IPS-18a (cell line): ENCODE results near the gene ANGPTL7.

Experiments
- H3K27ac ChIP-seq: one replicate; pipeline ENCODE4 v1.5.1; 2013; ENCODE audit warnings: low read length
- H3K27me3 ChIP-seq: one replicate; pipeline ENCODE4 v1.6.1; 2013; ENCODE audit warnings: mild to moderate bottlenecking, low read length; ENCODE audit not compliant: control insufficient read depth, insufficient read depth
- H3K36me3 ChIP-seq: one replicate; pipeline ENCODE4 v1.6.1; 2013; ENCODE audit warnings: low read depth, low read length; ENCODE audit not compliant: control insufficient read depth
- H3K4me1 ChIP-seq: one replicate; pipeline ENCODE4 v1.6.1; 2013; ENCODE audit warnings: low read depth, low read length; ENCODE audit not compliant: control insufficient read depth
- H3K4me3 ChIP-seq: one replicate; pipeline ENCODE4 v1.5.1; 2013; ENCODE audit warnings: low read length
- H3K9ac ChIP-seq: one replicate; pipeline ENCODE4 v1.6.1; 2013; ENCODE audit warnings: mild to moderate bottlenecking, low read length, moderate library complexity
- H3K9me3 ChIP-seq: one replicate; pipeline ENCODE4 v1.6.1; 2013; ENCODE audit warnings: low read depth, low read length; ENCODE audit not compliant: control insufficient read depth

The ANGPTL7 gene

DNA sequence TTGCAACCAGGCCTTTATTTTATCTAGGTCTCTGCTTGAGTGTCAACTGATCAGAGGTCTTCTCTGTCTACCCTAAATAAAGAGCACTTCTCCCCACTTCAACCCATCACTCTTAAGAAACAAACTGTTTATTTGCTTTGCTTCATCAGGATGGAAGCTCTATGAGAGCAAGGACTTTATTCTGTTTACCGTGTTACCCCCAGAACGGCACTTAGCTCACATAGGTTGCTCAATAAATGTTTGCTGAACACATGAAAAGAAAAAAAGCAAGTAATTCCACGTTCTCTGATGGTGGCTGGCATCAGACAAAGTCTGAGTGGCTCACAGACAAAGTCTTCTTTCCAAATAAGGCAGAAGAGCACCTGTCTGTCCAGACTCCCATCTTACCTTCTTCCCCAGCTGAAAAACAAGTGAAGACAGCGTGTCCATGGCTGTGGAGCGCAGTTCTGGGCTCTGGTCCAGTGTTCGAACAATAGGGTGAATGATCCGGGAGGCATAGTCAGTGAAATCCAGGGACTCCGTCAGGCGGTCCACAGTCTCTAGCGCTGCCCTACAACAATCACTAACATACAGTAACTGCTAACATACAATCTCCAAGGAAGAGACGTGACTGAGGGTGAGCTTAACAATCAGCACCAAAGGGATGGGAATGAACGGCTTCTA lies 22.9 kb downstream of the ANGPTL7 start:
- peaks cover 90% of the 10 kb centered on the region for H3K36me3 ChIP-seq
- no peaks in the 10 kb centered on the region for H3K4me1 ChIP-seq
- H3K27ac ChIP-seq: no peak overlapping the region
- no peak overlapping the region for H3K4me3 ChIP-seq
- no peak overlapping the region for H3K9ac ChIP-seq
- H3K9me3 ChIP-seq: no peaks in the 10 kb centered on the region
- H3K27me3 ChIP-seq: no peaks in the 10 kb centered on the region

DNA sequence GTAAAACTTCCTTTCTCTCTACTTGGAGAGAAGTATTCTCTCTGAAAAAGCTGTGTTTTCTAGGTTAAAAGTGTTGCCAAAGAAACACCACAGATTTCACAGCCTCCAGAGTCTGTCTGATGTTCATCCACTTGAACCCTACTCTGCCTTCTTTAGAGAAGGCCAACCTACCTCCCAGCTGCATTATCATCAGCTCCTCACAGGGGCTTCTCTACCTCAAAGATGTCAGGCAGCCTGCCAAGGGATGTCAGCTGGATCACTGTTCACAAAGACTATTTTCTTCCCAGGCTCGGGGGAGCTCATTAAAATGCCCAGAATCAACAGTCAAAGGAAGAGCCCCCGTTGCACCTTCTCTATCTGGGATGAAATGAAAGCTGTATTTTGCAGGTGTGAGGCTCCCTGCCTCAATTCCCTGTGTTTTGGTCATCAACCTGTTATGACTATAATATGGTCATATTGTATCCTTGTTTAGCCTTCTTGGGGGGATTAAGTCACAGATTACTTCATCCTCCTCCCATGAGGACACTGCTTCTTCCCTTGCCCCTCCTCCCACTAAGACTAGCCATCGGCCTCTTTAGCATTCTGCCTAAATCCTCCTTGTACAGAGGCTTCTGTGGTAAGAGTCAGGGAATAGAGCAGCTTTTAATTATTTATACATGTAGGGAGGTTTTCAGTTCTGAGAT lies 25.7 kb downstream of the ANGPTL7 start:
- Histone ChIP-seq H3K9me3 (no peaks in the 10 kb centered on the region), H3K4me1 (no peaks in the 10 kb centered on the region), H3K36me3 (peaks cover 88% of the 10 kb centered on the region), H3K9ac (no peak overlapping the region), H3K27ac (no peak overlapping the region), H3K4me3 (no peak overlapping the region), H3K27me3 (no peaks in the 10 kb centered on the region)

DNA sequence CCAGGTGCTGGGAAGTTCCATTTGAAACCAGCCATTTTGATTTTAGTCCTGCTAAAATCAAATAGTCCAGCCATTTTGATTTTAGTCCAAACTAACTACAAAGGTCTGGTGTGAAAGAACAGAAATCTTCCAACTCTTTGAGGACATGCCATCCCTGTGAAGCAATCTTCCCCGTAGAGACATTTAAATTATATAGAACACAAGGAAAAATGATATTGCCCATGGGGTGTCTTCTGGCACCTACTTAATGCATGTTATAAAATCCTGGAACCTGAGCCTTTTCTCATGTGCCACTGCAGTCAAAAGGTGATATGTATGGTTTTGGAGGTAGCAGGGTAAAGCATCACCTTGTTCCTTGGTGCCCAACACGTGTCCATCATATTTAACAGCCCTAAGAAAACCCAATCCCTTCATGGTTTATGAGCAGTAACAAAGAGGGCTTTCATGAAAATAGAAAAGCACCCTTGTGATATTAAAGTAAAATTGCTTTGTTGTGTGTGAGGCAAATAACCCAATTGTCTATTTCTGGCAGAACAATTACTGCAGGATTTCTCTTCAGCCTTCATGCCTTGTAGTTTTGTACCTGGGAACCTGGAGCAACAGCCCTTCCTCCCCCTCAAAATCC lies 26.3 kb downstream of the ANGPTL7 start:
- no peaks in the 10 kb centered on the region for H3K4me1 ChIP-seq
- H3K4me3 ChIP-seq: no peak overlapping the region
- no peak overlapping the region for H3K27ac ChIP-seq
- no peaks in the 10 kb centered on the region for H3K9me3 ChIP-seq
- no peaks in the 10 kb centered on the region for H3K27me3 ChIP-seq
- H3K36me3 ChIP-seq: peaks cover 84% of the 10 kb centered on the region
- no peak overlapping the region for H3K9ac ChIP-seq

- H3K9me3 ChIP-seq: no peaks in the 10 kb centered on the region
- no peak overlapping the region for H3K9ac ChIP-seq
- H3K27ac ChIP-seq: no peak overlapping the region
- no peak overlapping the region for H3K4me3 ChIP-seq
- H3K27me3 ChIP-seq: no peaks in the 10 kb centered on the region
- H3K4me1 ChIP-seq: no peaks in the 10 kb centered on the region
- peaks cover 78% of the 10 kb centered on the region for H3K36me3 ChIP-seq
Observed at GRCh38 chr1:11216074-11216473, 26.9 kb downstream of the ANGPTL7 start.

DNA sequence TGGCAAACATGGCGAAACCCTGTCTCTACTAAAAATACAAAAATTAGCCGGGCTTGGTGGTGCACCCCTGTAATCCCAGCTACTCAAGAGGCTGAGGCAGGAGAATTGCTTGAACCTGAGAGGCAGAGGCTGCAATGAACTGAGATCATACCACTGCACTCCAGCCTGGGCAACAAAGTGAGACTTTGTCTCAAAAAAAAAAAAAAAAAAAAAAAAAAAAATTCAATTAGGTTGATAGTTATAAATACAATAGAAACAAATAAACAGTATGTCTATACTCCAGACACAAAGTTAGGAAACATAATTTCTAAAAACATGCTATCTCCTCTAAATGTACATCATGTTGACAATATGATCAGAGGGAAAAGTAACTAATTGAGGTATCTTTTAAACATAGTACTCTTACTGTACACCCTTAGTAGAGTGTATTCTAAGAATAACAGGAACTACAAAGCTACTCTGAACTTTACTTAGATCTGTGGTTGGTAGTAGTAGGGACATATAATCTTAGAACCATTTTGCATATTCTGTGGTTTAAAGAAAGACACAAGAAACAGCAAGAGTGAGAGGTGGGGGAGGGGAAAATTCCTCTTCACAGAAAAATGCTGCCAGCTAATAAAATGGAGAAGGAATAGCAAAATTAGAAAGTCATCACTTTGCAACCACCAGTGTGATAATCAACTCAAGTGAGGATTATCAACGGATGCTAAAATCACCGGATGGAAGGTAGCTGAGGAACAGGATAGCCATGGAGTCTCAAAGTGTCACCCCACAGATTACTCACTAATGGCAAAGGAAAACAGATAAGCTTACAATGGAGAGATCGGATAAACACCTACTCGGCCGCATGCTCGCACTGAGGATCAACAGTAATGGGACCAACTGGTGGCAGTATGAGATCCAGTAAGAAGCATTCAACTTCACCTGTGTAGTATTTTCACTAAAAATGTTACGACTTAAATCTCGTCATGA lies 38.2 kb downstream of the ANGPTL7 start:
- no peaks in the 10 kb centered on the region for H3K4me1 ChIP-seq
- no peak overlapping the region for H3K27ac ChIP-seq
- no peaks in the 10 kb centered on the region for H3K27me3 ChIP-seq
- no peak overlapping the region for H3K9ac ChIP-seq
- no peaks in the 10 kb centered on the region for H3K9me3 ChIP-seq
- H3K36me3 ChIP-seq: peaks cover 68% of the 10 kb centered on the region
- no peak overlapping the region for H3K4me3 ChIP-seq

DNA sequence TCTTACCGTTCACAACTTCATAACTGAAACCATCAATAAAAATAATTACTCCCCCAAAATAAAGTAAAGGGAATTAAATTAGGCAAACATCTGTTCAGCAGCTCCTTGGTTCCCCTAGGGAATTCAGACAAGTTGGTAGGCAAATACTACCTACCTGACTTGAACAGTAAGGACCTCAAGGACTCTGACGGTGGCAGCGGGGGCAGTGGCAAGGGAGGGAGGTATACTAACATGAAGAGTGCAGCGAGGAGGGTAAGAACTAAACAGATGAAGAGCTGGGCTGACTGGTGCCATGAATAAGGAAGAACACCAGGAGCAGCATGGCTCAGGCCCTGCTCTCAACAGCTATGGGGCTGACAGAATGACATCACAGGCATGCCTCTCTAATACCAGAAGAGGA lies 40.0 kb downstream of the ANGPTL7 start:
- Histone ChIP-seq H3K27me3 (no peaks in the 10 kb centered on the region), H3K36me3 (peaks cover 83% of the 10 kb centered on the region), H3K4me1 (no peaks in the 10 kb centered on the region), H3K27ac (no peak overlapping the region), H3K9ac (no peak overlapping the region), H3K9me3 (no peaks in the 10 kb centered on the region), H3K4me3 (no peak overlapping the region)

- no peak overlapping the region for H3K4me3 ChIP-seq
- no peak overlapping the region for H3K9ac ChIP-seq
- no peaks in the 10 kb centered on the region for H3K9me3 ChIP-seq
- peaks cover 93% of the 10 kb centered on the region for H3K36me3 ChIP-seq
- no peak overlapping the region for H3K27ac ChIP-seq
- no peaks in the 10 kb centered on the region for H3K4me1 ChIP-seq
- no peaks in the 10 kb centered on the region for H3K27me3 ChIP-seq
Observed at GRCh38 chr1:11233208-11233607, 44.1 kb downstream of the ANGPTL7 start.

- H3K27me3 ChIP-seq: no peaks in the 10 kb centered on the region
- no peaks in the 10 kb centered on the region for H3K9me3 ChIP-seq
- H3K9ac ChIP-seq: no peak overlapping the region
- H3K36me3 ChIP-seq: peaks cover 82% of the 10 kb centered on the region
- H3K27ac ChIP-seq: no peak overlapping the region
- H3K4me3 ChIP-seq: no peak overlapping the region
- no peaks in the 10 kb centered on the region for H3K4me1 ChIP-seq
Observed at GRCh38 chr1:11237356-11237755, 48.2 kb downstream of the ANGPTL7 start.

DNA sequence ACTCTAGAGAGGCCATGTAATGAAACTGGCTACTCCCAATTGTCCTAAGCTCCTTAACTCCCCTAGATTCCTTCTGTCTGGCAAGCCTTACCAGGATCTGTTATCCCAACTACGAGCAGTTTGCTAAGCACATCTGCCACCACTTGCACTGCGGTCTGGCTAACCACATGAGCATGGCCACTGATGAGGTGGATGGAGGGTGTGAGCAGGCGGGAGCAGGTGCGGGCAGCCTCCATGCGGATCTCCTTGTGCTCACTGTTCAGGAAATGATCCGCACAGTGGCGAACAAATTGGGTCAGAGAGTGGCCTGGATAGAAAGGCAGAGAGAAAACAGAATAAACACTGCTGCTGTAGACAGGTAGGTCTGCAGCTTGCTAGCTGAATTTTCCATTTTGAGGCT lies 49.2 kb downstream of the ANGPTL7 start:
- Histone ChIP-seq H3K36me3 (peaks cover 84% of the 10 kb centered on the region), H3K9ac (no peak overlapping the region), H3K4me1 (no peaks in the 10 kb centered on the region), H3K27me3 (no peaks in the 10 kb centered on the region), H3K4me3 (no peak overlapping the region), H3K9me3 (no peaks in the 10 kb centered on the region), H3K27ac (no peak overlapping the region)

GRCh38 chr1:11245248-11245647 lies 56.1 kb downstream of the ANGPTL7 start:
- no peaks in the 10 kb centered on the region for H3K9me3 ChIP-seq
- H3K36me3 ChIP-seq: peaks cover 60% of the 10 kb centered on the region

More at GRCh38 chr1:11245248-11245647, 56.1 kb downstream of the ANGPTL7 start:
- Histone ChIP-seq H3K4me3 (no peak overlapping the region), H3K27me3 (no peaks in the 10 kb centered on the region), H3K4me1 (no peaks in the 10 kb centered on the region), H3K9ac (no peak overlapping the region), H3K27ac (no peak overlapping the region)
